HEK293T (cell line): Measurements from ENCODE around the gene EIF3L.

Experiments
- BHLHE40 ChIP-seq: fragments of 450-650 bp; IDR thresholded peaks from 2 replicates; pipeline ENCODE4 v1.6.1; 2016; ENCODE audit warnings: mild to moderate bottlenecking, moderate library complexity, borderline replicate concordance
- CTBP1 ChIP-seq: fragments of 450-650 bp; IDR thresholded peaks from 2 replicates; pipeline ENCODE4 v1.6.1; 2016; ENCODE audit warnings: borderline replicate concordance
- ELF4 ChIP-seq: fragments of 450-650 bp; IDR thresholded peaks from 2 replicates; pipeline ENCODE4 v1.6.1; 2017; ENCODE audit warnings: antibody characterized with exemption
- FOXA1 ChIP-seq: fragments of 450-650 bp; IDR thresholded peaks from 2 replicates; pipeline ENCODE4 v1.6.1; 2016; ENCODE audit warnings: mild to moderate bottlenecking
- FOXM1 ChIP-seq: fragments of 450-650 bp; IDR thresholded peaks from 2 replicates; pipeline ENCODE4 v1.6.1; 2017; ENCODE audit warnings: mild to moderate bottlenecking, borderline replicate concordance
- HDGF ChIP-seq: fragments of 450-650 bp; IDR thresholded peaks from 2 replicates; pipeline ENCODE4 v1.6.1; 2017; ENCODE audit warnings: antibody characterized with exemption, borderline replicate concordance
- L3MBTL2 ChIP-seq: fragments of 450-650 bp; conservative IDR thresholded peaks from 2 replicates; pipeline ENCODE4 v1.6.1; 2016; ENCODE audit warnings: mild to moderate bottlenecking
- LEF1 ChIP-seq: fragments of 450-650 bp; IDR thresholded peaks from 2 replicates; pipeline ENCODE4 v1.6.1; 2017; ENCODE audit warnings: mild to moderate bottlenecking, borderline replicate concordance
- NFRKB ChIP-seq: fragments of 450-650 bp; IDR thresholded peaks from 2 replicates; pipeline ENCODE4 v1.6.1; 2016; ENCODE audit warnings: mild to moderate bottlenecking, moderate library complexity
- SP1 ChIP-seq: fragments of 450-650 bp; IDR thresholded peaks from 2 replicates; pipeline ENCODE4 v1.6.1; 2017
- SUZ12 ChIP-seq: fragments of 450-650 bp; IDR thresholded peaks from 2 replicates; pipeline ENCODE4 v1.6.1; 2016; ENCODE audit warnings: mild to moderate bottlenecking
- ZNF384 ChIP-seq: fragments of 450-650 bp; IDR thresholded peaks from 2 replicates; pipeline ENCODE4 v1.6.1; 2016
- TF ChIP-seq, protein P1 (sequence below): fragments of 450-650 bp; IDR thresholded peaks from 2 replicates; pipeline ENCODE4 v1.6.1; 2016

DNA sequence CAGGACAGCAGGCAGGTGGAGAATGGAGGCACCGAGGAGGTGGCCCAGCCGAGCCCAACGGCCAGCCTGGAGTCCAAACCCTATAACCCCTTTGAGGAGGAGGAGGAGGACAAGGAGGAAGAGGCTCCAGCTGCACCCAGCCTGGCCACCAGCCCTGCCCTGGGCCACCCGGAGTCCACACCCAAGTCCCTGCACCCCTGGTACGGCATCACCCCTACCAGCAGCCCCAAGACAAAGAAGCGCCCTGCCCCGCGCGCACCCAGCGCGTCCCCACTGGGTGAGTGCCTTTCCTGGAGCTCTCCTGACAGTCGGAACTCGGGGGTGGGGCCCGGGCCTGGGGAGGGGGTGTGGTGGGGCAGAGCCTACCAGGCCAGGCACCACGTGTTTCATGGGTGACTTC lies 76.5 kb downstream of the EIF3L start:
- TF ChIP-seq NFRKB: no peak
- TF ChIP-seq SUZ12: no peak
- no peak for TF ChIP-seq HDGF
- no peak for TF ChIP-seq FOXM1
- no peak for TF ChIP-seq CTBP1
- no peak for TF ChIP-seq BHLHE40
- TF ChIP-seq, protein P1, sequence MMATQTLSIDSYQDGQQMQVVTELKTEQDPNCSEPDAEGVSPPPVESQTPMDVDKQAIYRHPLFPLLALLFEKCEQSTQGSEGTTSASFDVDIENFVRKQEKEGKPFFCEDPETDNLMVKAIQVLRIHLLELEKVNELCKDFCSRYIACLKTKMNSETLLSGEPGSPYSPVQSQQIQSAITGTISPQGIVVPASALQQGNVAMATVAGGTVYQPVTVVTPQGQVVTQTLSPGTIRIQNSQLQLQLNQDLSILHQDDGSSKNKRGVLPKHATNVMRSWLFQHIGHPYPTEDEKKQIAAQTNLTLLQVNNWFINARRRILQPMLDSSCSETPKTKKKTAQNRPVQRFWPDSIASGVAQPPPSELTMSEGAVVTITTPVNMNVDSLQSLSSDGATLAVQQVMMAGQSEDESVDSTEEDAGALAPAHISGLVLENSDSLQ: no peak
- TF ChIP-seq L3MBTL2: no peak
- TF ChIP-seq SP1: no peak
- no peak for TF ChIP-seq ELF4
- TF ChIP-seq ZNF384: no peak
- TF ChIP-seq LEF1: no peak
- TF ChIP-seq FOXA1: no peak
